HG02870 (cell line): ENCODE results near the gene ZNF462.

Experiments
- ATAC-seq: cut with Tn5 transposase; IDR thresholded peaks from one replicate; pipeline ENCODE4 v1.9.1; 2021; ENCODE audit warnings: mild to moderate bottlenecking, moderate library complexity; ENCODE audit not compliant: unreplicated experiment

Gene ZNF462

DNA sequence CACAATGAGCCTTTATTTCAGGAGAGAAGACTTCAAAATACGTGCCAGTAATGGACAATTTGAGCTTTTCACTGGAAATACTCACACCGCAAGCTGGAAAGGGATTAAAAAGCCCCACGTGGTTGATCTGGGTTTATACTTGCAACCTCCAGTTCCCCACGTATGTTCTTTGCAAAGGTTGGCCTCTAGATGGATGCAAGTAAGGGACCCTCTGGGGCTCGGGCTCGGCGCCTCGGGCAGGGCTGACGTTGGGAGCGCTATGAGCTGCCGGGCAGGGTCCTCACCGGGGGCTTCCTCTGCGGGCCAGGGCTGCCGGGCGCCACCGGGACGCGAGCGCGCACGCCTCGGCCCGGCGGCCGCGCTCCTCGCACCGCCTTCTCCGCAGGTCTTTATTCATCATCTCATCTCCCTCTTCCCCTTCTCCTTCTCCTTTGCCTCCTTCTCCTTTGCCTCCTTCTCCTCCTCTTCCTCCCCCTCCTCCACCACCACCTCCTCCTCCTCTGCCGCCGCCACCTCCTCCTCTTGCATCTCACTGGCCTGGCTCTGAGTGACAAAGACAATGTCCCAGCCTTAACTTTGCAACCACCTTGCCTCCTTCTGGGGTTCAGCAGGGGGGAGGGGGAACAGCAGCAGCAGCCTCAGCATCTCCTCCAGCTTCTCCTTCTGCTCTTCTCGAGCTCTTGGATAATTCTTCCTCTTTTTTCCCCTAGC, 701 bp upstream of the ZNF462 start:
- ATAC-seq = no peak

DNA sequence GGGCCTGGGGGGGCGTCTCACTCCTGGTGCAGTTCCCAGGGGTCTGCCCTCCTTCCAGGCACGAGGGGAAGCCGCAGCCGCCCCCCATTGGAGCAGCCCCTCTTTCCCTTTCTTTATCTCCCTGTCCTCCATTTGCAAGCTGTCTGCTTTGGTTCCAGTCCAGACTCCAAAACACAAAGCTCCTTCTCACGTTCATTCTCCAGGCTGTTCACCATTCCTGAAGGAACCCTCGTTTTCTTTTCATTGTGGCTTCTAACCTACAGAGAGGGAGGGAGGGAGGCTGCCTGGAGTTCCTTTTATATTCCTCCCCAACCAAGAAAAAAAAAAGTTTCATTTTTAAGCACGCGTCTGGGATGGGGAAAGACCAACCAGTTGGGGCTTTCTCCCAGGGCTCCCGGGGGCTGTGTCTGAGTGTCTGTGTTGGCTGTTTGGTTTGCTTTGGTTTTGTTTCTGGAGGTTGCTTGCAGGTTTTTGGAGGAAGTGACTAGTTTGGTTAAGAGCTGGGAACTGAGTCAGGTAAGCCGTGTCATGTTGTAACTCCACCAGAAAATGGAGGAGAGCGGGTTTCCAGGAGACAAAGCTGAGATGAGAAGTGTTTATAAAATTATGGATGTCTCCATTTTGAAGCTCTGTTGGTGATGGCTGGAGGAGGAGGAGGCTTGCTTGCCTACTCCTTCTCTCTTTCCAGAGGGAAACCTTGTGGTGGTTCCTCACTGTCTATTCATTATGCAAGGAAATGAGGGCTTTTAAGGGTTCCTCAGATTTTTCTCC, 1.6 kb downstream of the ZNF462 start:
- no peak for ATAC-seq

DNA sequence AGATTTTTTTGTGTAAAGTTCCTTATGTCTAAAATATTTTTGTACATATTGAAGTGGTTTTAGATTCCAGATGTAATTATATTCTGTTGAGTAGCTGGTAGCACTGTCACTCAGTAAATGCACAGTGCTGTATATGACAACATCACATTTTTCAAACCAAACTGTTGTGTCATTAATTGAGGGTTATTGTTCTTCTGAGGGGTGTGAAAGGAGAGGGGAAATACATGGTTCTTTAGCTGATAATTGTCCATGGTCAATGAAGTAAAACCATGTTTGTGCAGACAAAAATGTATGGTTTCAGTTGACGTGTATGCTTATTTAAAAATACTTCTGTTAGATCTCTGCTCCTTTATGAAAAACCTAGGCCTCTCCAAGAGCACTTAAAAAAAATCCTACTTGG, 3.3 kb downstream of the ZNF462 start:
- ATAC-seq = no peak

DNA sequence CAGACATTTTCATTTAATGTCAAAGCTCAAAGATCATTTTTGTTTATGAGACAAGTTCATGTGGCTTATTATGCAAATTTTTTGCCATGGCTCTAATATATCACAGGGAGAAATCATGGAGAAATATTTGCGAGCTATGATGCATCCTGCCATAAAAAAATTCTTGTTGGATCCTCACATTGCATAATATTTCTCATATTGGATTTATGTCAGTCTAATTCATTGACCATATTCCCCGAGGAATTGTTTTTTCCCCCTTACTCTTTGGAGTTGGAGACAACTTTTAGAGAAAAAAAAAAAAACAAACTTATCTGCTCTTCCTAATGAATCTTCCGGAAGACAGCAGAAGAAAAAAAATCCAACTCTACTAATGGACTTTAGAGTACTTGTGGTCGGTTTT, 4.3 kb downstream of the ZNF462 start:
- no peak for ATAC-seq

DNA sequence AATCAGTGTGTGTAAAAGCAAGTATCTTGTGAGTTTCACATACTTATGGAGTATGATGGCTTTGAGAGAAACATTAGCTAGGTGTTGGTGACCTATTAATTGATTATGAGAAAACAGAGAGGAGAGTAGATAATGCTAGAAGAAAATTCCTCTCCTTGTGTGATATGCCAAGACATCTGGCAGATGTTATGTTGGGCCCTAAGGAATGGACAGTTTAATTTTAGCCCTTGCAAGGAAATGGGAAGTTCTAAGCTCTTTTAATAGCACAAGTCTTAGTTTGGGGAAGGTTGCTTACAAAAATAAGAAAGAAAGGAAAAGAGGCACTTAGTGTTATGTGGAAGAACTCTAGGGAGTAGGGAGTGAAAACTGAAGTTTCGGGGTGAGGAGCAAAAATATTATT, 5.1 kb downstream of the ZNF462 start:
- no peak for ATAC-seq

DNA sequence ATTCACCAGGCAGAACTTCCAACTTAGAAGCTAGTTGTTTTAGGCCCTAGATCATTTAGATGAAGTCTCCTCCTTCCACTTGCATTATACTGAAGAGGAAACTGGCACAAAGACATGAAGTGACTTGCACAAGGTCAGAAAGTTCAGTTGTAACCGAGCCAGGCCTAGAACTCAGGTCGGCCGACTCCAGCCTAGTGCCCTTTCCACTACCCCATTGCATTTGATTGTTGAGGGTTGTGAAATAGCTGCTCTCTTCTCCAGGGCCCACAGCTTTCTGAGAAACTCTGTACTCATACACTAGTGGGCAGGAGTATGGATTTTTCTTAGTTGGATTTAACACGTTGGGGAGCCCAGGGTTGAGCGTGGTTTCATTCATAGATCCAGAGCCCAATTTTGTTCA, 5.6 kb downstream of the ZNF462 start:
- ATAC-seq = no peak

DNA sequence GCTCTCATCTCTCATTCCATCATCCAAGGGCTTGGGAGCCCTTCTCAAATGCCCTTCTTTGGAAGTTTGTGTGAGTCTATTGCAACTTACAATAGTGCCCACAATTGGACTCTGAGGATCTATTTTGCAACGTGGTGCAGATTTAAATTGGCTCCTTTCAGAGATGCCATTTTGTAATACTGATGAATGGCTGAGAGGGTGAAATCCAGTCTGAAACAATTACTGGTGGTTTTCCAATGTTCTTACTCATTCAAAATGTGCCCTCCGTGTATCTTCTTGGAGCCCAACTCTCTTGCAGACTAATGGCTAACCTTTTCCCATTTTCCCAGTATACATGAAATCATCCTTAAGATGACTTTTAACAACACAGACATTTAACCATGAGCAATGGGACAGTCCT, 6.1 kb downstream of the ZNF462 start:
- no peak for ATAC-seq

DNA sequence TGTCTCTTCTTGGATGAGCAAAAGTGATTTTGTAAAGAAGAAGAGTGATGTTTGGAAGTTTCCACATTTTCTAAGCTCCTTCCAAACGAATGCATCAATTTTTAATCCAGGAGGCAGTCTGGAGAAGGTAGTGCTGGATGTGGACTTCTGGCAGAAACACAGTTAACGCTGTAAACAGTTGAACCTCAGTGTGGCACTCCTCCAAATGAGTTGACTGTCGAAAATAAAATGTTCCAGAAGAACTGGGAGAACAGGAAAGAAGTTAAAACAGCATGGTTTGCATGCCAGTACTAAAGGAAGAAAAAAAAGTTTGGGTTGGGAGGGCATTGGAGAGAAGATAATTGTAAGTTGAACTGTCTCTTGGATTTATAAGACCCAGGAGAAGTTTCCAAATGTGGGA, 6.5 kb downstream of the ZNF462 start:
- ATAC-seq = no peak

DNA sequence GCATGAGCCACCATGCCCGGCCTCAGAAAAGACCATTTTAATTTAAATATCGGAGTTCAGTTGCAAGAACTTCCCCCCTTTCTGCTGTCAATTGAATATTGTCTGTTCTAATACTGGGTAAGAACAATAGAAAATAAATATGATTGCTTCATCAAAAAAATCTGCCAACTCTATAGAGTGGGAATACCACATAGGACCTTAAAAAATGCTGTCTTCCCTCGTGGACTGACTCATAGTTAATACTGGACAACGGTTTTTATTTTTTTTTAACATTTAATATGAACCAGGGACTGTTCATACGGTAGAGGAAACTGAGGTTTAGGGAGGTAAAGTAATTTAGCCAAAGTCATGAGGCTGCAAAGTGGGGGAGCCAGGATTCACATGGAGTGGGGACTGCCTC, 9.7 kb downstream of the ZNF462 start:
- no peak for ATAC-seq

DNA sequence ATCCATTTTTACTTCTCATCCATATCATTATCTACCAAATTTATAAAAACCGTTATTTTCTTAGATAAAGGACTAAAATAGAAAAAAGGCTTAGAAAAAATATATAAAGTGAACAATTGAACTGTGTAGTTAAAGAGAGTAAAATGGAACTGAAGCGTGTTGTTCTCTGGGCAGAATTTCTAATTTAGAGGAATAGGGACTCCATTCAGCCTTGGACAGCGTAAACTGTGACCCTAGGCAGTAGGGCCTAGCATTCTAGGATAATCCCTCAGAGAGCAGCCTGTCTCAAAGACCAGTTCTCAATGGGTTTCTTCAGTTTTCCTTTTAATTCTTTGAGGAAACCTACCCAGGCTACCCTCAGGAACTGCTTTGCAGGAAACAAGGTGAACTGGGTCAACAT, 11.1 kb downstream of the ZNF462 start:
- ATAC-seq = no peak

DNA sequence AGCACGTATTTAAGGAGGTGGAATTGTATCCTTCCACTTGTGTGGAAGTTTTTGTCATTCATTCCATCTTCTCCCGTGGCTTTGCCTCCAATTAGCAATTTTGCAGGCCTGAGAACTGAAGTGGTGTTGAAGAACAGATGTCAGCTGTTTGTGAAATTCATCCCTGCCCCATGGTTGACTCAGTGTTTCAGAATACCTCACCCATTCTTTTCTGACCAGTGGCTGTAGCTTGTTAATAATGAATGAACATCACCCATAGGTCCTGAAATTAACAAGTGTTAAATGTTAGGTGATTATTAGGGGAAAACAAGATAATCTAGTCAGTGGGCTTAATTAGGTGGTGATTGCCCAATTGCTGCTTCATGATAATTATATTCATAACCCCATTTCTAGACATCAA, 11.7 kb downstream of the ZNF462 start:
- ATAC-seq = no peak

DNA sequence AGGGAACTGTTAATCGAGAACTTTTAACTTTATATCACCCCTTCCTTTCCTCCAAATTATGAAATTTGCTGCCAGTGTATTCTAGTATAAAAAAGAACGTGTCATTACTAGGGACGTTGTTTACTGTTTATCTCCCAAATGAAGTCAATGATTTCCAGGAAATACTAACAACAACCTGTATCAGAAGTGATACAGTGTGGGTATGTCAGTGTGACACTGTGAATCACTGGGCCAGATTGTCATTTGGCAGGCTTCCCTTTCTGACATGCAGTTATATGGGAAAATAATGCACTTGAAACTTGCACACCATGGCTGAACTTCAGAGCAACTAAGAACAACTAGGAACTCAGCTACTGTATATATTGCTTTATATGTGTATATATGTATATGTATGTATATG, 12.6 kb downstream of the ZNF462 start:
- no peak for ATAC-seq

DNA sequence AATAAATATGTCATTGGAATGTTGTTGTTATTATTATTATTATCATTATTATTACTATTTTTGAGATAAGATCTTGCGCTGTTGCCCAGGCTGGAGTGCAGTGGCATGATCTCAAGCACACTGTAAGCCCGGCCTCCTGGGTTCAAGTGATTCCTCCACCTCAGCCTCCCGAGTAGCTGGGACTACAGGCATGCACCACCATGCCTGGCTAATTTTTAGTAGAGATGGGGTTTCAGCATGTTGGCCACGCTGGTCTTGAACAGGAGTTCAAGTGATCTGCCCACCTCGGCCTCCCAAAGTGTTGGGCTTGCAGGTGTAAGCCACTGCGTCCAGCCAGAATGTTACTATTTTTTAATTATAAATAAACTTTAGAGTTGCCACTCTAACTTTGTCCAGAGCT, 14.4 kb downstream of the ZNF462 start:
- ATAC-seq = no peak

DNA sequence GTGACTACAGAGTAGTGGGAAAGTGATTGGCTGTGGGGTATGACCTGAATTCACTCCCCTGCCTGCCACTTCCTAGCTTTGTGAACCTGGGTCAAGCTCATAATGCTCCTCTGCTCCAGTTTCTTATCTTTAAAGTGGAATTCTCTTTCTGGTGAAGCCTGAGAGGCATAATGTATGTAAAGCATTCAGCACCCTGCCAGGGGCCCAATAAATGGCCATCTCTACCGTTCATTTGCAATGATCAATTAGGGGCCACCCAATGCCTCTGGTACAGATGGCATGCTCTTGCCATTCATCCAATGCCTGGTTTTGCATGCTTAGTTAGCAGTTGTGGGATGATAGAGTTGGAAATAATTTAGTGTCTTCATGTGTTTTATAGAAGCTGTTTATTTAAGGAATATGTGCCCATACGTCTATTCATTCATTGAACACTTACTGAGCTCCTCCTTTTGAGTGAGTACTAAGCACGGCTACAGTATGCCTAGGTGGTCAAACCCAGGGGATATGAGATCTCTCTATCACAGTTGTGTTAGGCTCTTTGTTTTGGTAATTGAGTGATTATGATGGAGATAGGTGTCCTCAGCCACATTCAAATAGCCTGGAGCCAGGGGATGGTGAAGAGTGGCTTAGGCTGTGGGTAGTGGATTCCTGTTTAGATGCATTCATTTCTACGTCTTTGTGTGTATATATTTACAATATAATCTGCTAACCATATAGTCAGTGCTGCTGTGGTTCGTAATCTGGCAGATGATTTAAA, 15.3 kb downstream of the ZNF462 start:
- no peak for ATAC-seq

DNA sequence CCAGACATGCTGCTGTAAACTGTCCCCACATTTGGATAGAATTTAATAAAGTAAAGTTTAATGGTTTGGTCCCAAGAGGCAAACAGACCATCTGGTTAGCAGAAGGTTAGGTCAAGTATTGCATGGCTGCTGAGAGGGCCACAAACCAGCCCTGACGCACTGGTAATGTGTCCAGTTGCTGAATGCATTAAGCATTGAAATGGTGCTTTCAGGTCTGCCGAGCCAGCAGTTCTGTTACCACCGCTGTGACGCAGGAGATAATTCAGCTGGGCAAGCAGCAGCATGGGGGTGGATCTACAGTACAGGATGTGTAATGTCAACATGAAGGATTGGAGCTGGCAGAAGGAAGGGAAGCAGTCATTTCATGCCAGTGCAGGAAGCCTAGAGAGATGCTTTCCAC, 16.0 kb downstream of the ZNF462 start:
- ATAC-seq = no peak

DNA sequence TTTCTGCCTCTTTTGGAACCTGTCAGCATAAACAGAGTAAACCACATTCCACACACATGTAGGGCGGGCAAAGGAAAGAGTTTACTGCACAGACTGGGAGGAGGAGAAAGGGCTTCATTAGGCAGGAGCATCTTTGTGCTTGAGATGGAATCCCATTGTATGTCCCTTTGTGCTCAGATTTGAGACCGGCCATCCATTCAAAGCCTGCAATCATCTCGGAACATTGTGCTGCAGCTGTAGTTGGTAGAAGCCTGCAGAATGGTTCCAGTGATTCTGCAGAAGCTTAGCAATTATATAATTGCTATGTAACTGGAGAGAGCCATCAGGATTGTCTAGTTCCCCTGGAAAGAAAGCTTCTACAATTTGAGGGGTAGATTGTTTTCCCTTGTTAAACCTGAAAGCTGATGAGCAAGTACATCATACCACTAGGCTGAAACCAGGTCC, 16.5 kb downstream of the ZNF462 start:
- ATAC-seq = no peak

DNA sequence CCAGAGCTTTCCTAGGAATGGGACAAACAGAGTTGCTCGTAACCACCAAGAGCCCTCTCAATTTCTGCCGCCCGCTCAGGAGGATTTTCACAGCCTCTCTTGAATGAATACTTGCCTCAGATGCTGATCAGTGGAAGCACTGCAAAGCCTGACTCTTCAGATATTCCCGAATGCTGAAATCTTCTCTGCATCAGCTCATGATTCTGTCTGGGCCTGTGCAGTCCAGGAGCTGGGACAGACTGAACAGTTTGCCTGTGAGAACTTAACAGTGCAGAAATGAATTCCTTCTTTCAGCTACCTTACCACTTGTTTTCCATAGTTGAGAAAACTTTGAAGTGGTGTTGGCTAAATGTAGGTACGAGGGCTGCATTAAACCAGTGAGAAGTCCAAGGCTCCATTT, 17.1 kb downstream of the ZNF462 start:
- no peak for ATAC-seq

DNA sequence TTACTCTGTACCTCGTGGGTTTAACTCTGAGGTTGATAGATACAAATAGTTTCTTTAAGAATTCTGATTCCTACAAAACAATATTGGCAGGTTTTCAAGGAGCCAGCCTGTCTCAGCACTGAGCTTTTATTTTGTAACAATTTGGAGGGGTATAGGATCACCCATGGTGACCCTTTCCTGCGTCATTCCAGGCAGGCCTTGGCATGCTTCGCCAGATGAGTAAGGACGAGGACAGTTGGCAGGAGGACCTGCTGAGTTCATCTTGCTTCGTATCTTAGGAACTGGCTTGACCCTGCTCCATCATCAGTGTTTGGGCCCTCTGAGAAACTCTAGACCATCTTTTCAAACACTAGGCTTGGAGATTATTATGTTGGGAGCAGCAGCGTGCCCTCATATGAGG, 17.9 kb downstream of the ZNF462 start:
- no peak for ATAC-seq

DNA sequence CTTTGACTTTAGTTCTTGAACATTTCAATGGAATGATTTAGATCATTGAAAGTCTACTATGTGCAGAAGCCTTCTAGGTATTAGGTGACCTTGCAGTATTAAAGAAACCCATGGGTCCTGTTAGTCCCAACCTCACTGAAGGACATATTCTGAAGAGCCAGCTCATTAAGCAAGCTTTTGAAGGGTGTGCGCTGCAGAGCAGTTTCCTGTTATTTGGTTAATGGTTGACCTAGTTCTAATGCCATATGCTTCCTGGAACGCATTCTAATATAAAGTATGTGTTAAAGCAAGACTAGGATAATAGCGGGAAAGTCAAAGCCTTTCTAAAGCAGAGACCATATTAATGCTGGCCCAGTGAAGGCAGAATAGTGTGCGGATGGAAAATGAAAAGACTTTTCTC, 20.1 kb downstream of the ZNF462 start:
- no peak for ATAC-seq

DNA sequence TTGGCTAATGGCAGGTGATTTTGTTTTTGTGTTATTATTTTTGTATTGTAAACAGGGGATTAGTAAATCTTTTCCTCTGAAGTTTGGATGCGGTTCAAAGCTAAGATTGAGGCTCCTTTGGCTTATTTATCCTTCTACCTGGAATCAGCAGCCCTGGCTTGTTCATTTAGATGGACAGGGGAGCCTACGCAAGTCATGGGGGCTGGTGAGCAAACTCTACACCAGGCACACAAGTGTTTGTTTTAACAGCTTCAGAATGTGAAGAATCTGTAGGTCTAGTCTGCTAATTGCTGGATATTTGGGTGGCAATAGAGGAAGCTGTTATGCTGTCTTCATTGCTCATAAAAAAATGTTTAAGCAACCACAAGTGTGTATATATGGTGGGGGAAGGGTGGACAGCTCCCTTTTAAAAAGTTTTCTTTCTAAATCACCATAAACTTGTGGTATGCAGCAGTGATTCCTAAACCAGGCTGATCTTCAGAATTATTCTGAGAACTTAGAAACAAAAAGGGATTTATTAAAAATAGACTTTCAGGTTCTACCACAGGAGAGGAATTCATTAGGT, 20.7 kb downstream of the ZNF462 start:
- no peak for ATAC-seq

DNA sequence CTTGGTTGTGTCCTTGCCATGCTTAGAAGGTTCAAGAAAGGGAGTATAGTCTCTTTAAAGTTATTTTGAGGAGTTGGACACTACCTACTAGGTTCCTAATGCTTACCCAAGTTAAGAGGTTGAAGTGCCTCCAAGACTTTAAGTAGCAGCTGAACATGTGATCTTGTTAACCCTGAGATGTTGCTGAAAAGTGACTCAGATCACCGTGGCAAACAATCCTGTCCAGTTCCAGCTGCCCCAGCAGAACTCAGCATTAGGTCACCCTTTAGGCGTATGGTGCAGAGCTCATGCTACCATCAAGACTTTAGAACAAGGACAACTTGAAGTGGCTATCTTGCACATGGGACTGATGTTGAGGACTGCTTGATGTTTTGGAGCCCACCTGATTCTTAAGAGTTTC, 22.5 kb downstream of the ZNF462 start:
- ATAC-seq = no peak
